ENCODE data around the gene SCYGR3. TPM values are rescaled to one million over a fixed set of nuclear protein-coding genes. Genes with fewer than 3 reads are reported as not detected.

SCYGR3 gene
- total RNA-seq, 2 experiments from 2014 or later: not detected

DNA sequence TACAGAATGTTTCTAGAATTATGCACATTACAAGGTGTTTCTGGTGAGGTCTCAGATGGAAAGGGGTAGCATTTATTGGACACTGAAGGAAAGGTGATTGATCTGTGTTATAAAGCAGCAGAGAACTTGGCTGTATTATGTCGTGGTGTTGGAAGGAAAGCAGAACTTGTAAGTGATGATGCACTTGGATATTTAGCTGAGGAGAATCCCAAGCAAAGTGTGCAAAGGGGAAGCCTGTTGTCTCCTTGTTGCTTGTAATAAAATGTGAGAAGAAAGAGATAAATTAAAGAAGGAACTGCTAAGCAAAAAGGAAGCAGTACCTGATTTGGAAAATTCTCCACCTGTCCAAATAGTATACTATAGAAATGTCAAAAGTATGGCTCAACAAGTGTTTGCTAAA, 39.8 kb upstream of the SCYGR3 start:
- intact Hi-C loops (cut with micrococcal nuclease): no loop called here
- CTCF ChIA-PET: interaction anchor here (0.9 kb wide), 1 partner anchor 112 kb away, joined by 3 read pairs; no protein-coding TSS in a partner anchor
- ATAC-seq: no peak

DNA sequence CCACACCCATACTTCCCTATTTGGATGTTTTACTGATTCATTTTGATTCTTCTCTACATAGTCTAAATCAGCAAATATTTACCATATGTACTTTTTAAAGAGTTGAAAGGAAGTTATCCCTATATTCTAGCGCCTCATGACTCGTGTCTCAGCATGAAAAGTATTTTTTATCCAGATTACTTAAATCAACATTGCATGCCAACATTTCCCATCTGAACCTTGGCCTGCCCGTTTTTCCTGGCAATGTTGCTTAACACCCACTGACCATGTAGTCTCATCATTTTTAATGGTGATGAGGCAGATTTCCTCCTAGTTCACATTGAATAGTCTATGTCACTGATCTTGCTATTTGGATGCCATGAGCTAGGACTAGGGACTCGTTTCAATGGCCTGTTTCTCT, 38.8 kb upstream of the SCYGR3 start:
- Mint-ChIP-seq H3K4me3 (no peak overlapping the region), H3K4me1 (ENCODE audit: low read depth) (no peaks in the 10 kb centered on the region), H3K9me3 (no peaks in the 10 kb centered on the region), H3K27me3 (peaks cover 7% of the 10 kb centered on the region), H3K27ac (no peak overlapping the region), H3K36me3 (ENCODE audit: low read depth) (no peaks in the 10 kb centered on the region)
- intact Hi-C loops (cut with micrococcal nuclease): no loop called here
- DNase-seq: no peak
- no peak for ATAC-seq
- TF ChIP-seq, protein P1, sequence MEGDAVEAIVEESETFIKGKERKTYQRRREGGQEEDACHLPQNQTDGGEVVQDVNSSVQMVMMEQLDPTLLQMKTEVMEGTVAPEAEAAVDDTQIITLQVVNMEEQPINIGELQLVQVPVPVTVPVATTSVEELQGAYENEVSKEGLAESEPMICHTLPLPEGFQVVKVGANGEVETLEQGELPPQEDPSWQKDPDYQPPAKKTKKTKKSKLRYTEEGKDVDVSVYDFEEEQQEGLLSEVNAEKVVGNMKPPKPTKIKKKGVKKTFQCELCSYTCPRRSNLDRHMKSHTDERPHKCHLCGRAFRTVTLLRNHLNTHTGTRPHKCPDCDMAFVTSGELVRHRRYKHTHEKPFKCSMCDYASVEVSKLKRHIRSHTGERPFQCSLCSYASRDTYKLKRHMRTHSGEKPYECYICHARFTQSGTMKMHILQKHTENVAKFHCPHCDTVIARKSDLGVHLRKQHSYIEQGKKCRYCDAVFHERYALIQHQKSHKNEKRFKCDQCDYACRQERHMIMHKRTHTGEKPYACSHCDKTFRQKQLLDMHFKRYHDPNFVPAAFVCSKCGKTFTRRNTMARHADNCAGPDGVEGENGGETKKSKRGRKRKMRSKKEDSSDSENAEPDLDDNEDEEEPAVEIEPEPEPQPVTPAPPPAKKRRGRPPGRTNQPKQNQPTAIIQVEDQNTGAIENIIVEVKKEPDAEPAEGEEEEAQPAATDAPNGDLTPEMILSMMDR (IDR thresholded peaks at IDR 0.05): no peak
- CTCF ChIA-PET: interaction anchor here (1.2 kb wide), 1 partner anchor 209 kb away, joined by 3 read pairs; no protein-coding TSS in a partner anchor
- POLR2A ChIA-PET: no interaction called here

More for the DNA sequence above, 39.8 kb upstream of the SCYGR3 start:
- H3K36me3 Mint-ChIP-seq (ENCODE audit: low read depth): no peaks in the 10 kb centered on the region
- H3K4me1 Mint-ChIP-seq (ENCODE audit: low read depth): no peaks in the 10 kb centered on the region
- H3K27ac Mint-ChIP-seq: no peak overlapping the region
- H3K4me3 Mint-ChIP-seq: no peak overlapping the region
- POLR2A ChIA-PET: no interaction called here
- no peaks in the 10 kb centered on the region for H3K9me3 Mint-ChIP-seq
- TF ChIP-seq, protein P1 (IDR thresholded peaks at IDR 0.05): no peak
- peaks cover 7% of the 10 kb centered on the region for H3K27me3 Mint-ChIP-seq
- no peak for DNase-seq

DNA sequence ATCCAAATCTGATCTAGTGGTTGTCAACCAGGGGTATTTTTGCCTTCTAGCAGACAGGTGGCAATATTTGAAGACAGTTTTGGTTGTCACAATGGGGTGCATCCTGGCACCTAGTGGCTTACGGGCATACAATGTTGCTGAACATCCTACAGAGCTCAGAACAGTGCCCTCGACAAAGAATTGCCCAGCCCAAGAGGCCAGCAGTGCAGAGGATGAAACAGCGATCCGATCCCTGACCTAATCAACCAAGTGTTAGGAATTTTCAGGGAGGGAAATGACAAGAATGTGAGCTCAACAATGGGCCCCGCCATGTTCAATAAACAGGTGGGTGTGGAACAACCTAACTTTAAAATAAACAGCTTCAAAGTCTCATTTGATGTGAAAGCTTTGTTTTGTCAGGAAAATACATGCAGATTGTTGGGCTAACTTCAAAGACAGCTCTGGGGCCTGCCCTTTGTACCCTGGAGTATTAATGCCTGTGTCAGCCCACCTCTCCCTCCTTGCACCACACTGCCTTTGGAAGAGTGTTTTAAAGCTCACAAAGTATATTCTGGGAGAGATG, 29.4 kb upstream of the SCYGR3 start:
- Mint-ChIP-seq H3K27ac (no peak overlapping the region), H3K4me3 (no peak overlapping the region), H3K27me3 (no peaks in the 10 kb centered on the region), H3K9me3 (no peaks in the 10 kb centered on the region), H3K36me3 (ENCODE audit: low read depth) (no peaks in the 10 kb centered on the region), H3K4me1 (ENCODE audit: low read depth) (no peaks in the 10 kb centered on the region)
- CTCF ChIA-PET: interaction anchor here (1.0 to 1.3 kb wide), 3 partner anchors 14 to 122 kb away, joined by 4 to 9 read pairs (median 4); no protein-coding TSS in a partner anchor
- POLR2A ChIA-PET: no interaction called here
- DNase-seq: peak; percentile 4
- ATAC-seq: no peak
- intact Hi-C loops (cut with micrococcal nuclease): loop anchor here (10.0 kb wide), 1 partner anchor 239 kb away; no protein-coding TSS in a partner anchor
- TF ChIP-seq, protein P1 (IDR thresholded peaks at IDR 0.05): no peak

DNA sequence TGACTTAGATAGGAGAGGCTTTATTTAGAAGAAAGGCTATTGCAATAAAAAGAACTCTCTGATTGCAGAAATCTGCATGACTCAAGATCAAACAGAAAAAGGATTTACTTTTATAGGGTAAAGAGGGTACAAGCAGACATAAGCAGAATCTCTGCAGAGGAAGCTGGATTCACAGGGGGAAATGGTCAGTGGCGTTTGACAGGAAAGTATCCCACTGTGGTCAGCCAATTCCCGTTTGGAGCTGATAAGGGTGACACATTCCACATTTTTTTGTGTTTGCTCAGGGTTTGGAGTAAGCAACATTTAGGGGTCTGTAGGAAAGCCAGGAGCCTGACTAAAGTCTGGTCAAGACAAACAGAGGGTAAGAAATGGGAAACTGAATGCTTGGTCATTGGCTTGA, 28.0 kb upstream of the SCYGR3 start:
- H3K27ac Mint-ChIP-seq: no peak overlapping the region
- TF ChIP-seq, protein P1 (IDR thresholded peaks at IDR 0.05): no peak
- POLR2A ChIA-PET: no interaction called here
- H3K36me3 Mint-ChIP-seq (ENCODE audit: low read depth): no peaks in the 10 kb centered on the region
- no peaks in the 10 kb centered on the region for H3K4me1 Mint-ChIP-seq (ENCODE audit: low read depth)
- ATAC-seq (no peak), DNase-seq (no peak)
- no peaks in the 10 kb centered on the region for H3K9me3 Mint-ChIP-seq
- CTCF ChIA-PET: no interaction called here
- no peaks in the 10 kb centered on the region for H3K27me3 Mint-ChIP-seq
- intact Hi-C loops (cut with micrococcal nuclease): loop anchor here (10.0 kb wide), 1 partner anchor 238 kb away; no protein-coding TSS in a partner anchor
- no peak overlapping the region for H3K4me3 Mint-ChIP-seq

DNA sequence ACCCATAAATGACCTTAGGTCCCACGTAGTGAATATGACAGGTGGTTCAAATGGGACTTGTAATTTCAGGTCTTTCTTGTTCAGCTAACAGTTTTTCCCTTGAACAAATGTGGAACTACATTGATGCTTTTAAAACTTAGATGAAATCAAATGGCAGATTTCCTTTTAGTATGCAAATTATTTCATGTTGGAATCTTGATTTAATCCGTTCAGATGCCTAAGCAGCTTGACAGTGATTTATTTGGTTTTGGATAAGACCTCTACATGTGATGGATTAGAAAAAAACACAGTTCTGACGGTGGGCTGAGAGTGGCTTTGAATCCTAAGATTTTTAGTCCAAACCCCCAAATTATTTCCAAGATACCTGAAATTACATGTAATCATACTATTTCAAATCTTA, 19.6 kb upstream of the SCYGR3 start:
- intact Hi-C loops (cut with micrococcal nuclease): no loop called here
- H3K4me1 Mint-ChIP-seq (ENCODE audit: low read depth): no peaks in the 10 kb centered on the region
- H3K27ac Mint-ChIP-seq: no peak overlapping the region
- CTCF ChIA-PET: interaction anchor here (1.4 kb wide), 1 partner anchor 228 kb away, joined by 3 read pairs; no protein-coding TSS in a partner anchor
- DNase-seq (no peak), ATAC-seq (no peak)
- no peaks in the 10 kb centered on the region for H3K9me3 Mint-ChIP-seq
- no peak overlapping the region for H3K4me3 Mint-ChIP-seq
- POLR2A ChIA-PET: no interaction called here
- H3K36me3 Mint-ChIP-seq (ENCODE audit: low read depth): no peaks in the 10 kb centered on the region
- TF ChIP-seq, protein P1 (IDR thresholded peaks at IDR 0.05): no peak
- peaks cover 9% of the 10 kb centered on the region for H3K27me3 Mint-ChIP-seq
